Endometrial microvascular endothelial cells (primary cell): Measurements from ENCODE around the gene STARD9. TPM values are rescaled to one million over a fixed set of nuclear protein-coding genes. Genes with fewer than 3 reads are reported as not detected.
"Not testable (repeated sequence)": the region's sequence is repeated elsewhere in the genome, so short reads cannot be mapped to it uniquely, and the experiment has no call there.

Experiments
- in situ Hi-C: cut with HindIII; loops from 2 replicates; pipeline ENCODE4 v1.10.0; 2017; ENCODE audit warnings: low sequenced_read_pairs, low pct_unique_long_range_greater_than_20kb; ENCODE audit errors: inconsistent ontology term
- total RNA-seq: library from RNA; depleted of rRNA; stranded (reverse); fragments of >200 nt; gene quantifications from one replicate; pipeline ENCODE4 v1.2.3, GENCODE V29; 2015; ENCODE audit errors: inconsistent ontology term

Gene STARD9
- 3.2 TPM for total RNA-seq

- in situ Hi-C loops, result no loop called here
Observed at GRCh38 chr15:42575188-42576039, at the start of gene STARD9. Gene STARD9, plus strand, starts transcription at chr15:42575606. Its CDS starts 110 bp downstream, at chr15:42575716.

- in situ Hi-C loops, result no loop called here
Observed at GRCh38 chr15:42528970-42529369, 46.4 kb upstream of the STARD9 start.

- in situ Hi-C loops, result no loop called here
Observed at GRCh38 chr15:42533246-42533645, 42.2 kb upstream of the STARD9 start.

- in situ Hi-C loops, result no loop called here
Observed at GRCh38 chr15:42544853-42545629, 30.4 kb upstream of the STARD9 start.

GRCh38 chr15:42547918-42548248 lies 27.5 kb upstream of the STARD9 start:
- in situ Hi-C loops, result no loop called here

GRCh38 chr15:42548249-42549031 lies 27.0 kb upstream of the STARD9 start, which contains the start of the genes HAUS2 and LRRC57:
Gene HAUS2, plus strand, starts transcription at chr15:42548838. Its CDS starts 35 bp downstream, at chr15:42548873.
Gene LRRC57, minus strand, starts transcription at chr15:42548793. Its CDS starts 359 bp downstream, at chr15:42548434.
- in situ Hi-C loops, result no loop called here

GRCh38 chr15:42549032-42549491 lies 26.3 kb upstream of the STARD9 start:
- in situ Hi-C loops, result no loop called here

GRCh38 chr15:42549741-42550392 lies 25.5 kb upstream of the STARD9 start:
- in situ Hi-C loops, result no loop called here

- in situ Hi-C loops, result no loop called here
Observed at GRCh38 chr15:42553554-42553953, 21.9 kb upstream of the STARD9 start.

- in situ Hi-C loops, result not testable (repeated sequence)
Observed at GRCh38 chr15:42556550-42557207, 18.7 kb upstream of the STARD9 start.

GRCh38 chr15:42558739-42559138 lies 16.7 kb upstream of the STARD9 start:
- in situ Hi-C loops, result no loop called here

GRCh38 chr15:42576040-42576594 lies 711 bp downstream of the STARD9 start:
- in situ Hi-C loops, result no loop called here

GRCh38 chr15:42576776-42577175 lies 1.4 kb downstream of the STARD9 start:
- in situ Hi-C loops, result no loop called here

- in situ Hi-C loops, result no loop called here
Observed at GRCh38 chr15:42577514-42578031, 2.2 kb downstream of the STARD9 start.

GRCh38 chr15:42578984-42579537 lies 3.7 kb downstream of the STARD9 start:
- in situ Hi-C loops, result no loop called here

- in situ Hi-C loops, result no loop called here
Observed at GRCh38 chr15:42581272-42581730, 5.9 kb downstream of the STARD9 start.
